LNCAP (cell line): Measurements from ENCODE around the gene NUDT7.

Experiments used
- CTCF ChIP-seq: fragments of 450-650 bp; IDR thresholded peaks from 2 replicates; pipeline ENCODE4 v1.5.1; 2017; ENCODE audit warnings: mild to moderate bottlenecking

NUDT7 gene

GRCh38 chr16:77700846-77701245 is 21.5 kb upstream of the NUDT7 start:
- TF ChIP-seq CTCF: no peak

GRCh38 chr16:77705351-77705750 is 17.0 kb upstream of the NUDT7 start:
- TF ChIP-seq CTCF: no peak

GRCh38 chr16:77711179-77711578 is 11.1 kb upstream of the NUDT7 start:
- no peak for TF ChIP-seq CTCF

DNA sequence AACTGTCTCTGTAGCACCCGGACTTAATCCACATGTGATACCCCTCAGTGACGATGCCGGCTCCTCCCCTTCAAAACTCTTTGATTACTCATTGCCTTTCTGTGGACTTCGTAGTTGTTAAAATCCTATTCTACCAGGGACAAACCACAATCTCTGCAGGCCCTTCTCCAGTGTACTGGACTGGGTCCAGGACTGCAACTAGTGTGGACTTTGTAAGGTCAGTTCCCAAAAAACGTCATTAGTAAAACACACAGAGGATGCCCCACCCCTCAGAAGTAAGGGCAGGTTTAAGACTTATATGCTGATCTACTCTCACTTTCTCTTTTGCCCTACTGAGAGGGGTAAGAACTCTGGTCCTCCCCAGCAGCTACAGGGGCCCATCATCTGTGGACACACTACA is 10.5 kb upstream of the NUDT7 start:
- no peak for TF ChIP-seq CTCF

DNA sequence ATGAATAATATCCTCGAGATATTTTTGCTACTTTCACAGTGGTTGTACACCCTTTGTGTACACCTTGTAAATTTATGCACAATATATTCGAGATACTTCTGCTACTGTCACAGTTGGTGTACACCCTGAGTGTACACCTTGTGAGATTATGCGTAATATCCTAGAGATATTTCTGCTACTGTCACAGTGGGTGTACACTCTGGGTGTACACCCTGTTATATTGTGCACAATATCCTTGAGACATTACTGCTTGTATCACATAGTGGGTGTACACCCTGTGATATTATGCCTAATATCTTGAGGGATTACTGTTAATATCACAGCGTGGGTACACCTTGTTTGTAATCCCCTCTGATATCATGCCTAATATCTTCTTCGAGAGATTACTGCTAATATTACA is 7.2 kb upstream of the NUDT7 start:
- TF ChIP-seq CTCF: no peak

DNA sequence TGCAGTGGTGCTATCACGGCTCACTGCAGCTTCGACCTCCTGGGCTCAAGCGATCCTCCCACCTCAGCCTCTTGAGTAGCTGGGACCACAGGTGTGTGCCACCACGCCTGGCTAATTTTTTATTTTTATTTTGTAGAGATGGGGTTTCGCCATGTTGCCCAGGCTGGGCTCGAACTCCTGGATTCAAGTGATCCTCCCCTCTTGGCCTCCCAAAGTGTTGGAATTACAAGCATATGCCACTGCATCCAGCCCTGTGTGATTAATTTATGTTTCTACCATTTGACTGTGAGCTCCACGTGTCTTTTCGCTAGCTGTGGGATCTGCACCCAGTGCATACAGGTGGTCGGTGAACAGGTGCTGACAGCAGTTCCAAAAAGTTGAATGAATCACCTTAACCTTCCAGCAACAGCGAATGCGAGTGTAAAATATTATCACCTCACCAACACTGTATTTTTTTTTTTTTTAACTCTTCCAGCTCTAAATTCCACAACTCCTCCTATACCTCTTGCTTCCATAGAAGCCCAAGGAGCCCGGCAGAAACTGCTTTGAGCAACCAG is 484 bp upstream of the NUDT7 start:
- no peak for TF ChIP-seq CTCF

- no peak for TF ChIP-seq CTCF
Observed at GRCh38 chr16:77723108-77723514, 797 bp downstream of the NUDT7 start.

DNA sequence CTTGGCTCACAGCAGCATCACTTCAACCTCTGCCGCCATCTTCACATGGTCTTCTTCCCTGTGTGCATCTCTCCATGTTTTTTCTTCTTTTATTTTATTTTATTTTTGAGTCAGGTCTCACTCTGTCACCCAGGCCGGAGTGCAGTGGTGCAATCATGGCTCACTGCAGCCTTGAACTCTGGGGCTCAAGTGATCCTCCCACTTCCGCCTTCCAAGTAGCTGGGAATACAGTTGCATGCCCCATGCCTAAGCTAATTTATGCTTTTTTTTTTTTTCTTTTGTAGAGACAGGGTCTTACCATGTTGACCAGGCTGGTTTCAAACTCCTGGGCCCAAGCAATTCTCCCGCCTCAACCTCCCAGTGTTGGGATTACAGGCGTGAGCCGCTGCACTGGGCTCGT is 1.9 kb downstream of the NUDT7 start:
- TF ChIP-seq CTCF: no peak
